Neural crest cell (in vitro differentiated cells): ENCODE data around the gene C1orf21. TPM values are rescaled to one million over a fixed set of nuclear protein-coding genes. Genes with fewer than 3 reads are reported as not detected.

Experiments used
- DNase-seq: peaks from one replicate; pipeline ENCODE4 v3.0.0; 2021; ENCODE audit warnings: low read depth, mixed read lengths, low spot score
- H3K27ac Mint-ChIP-seq: one replicate; pipeline ENCODE4 v1.8.0; 2021; ENCODE audit warnings: mild to moderate bottlenecking, mixed read lengths; ENCODE audit not compliant: unreplicated experiment
- H3K27me3 Mint-ChIP-seq: 2 replicates; pipeline ENCODE4 v1.8.0; 2021; ENCODE audit warnings: low read depth, mild to moderate bottlenecking, mixed read lengths
- H3K36me3 Mint-ChIP-seq: 2 replicates; pipeline ENCODE4 v1.8.0; 2021; ENCODE audit warnings: low read depth, mild to moderate bottlenecking, mixed read lengths
- H3K4me1 Mint-ChIP-seq: 2 replicates; pipeline ENCODE4 v1.8.0; 2021; ENCODE audit warnings: mixed read lengths
- H3K4me3 Mint-ChIP-seq: one replicate; pipeline ENCODE4 v1.8.0; 2021; ENCODE audit warnings: mild to moderate bottlenecking, mixed read lengths
- H3K9me3 Mint-ChIP-seq: 2 replicates; pipeline ENCODE4 v1.8.0; 2021; ENCODE audit warnings: mixed read lengths
- total RNA-seq: library from RNA; stranded (reverse); gene quantifications from 2 replicates; pipeline ENCODE4 v1.2.1, GENCODE V29; 2021
- TF ChIP-seq, protein P1 (sequence below): fragments of 200-600 bp; sonication (generic); conservative IDR thresholded peaks from 2 replicates; pipeline ENCODE4 v1.5.0; 2021; ENCODE audit warnings: antibody characterized with exemption, mild to moderate bottlenecking

Gene C1orf21
- total RNA-seq, 1 donor from 2014 or later, result 29.8 TPM

DNA sequence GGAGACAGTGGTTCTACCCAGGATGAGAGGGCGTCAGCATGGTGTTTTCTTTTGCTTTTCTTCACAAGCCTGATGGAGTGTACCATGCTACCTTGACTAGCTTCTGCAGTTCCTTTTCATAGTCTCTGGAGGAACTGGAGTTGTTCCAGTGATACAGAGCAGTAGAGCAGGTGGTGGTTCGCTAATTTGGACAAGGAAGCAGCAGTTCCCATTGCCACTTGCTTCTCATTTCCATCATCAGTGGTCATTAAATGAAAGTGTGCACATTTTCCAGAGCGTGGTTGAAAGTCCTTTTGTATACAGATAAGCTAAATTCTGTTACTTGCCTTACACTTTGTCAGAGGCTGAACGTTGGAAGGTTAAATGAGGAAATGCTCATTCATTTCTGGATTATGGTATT lies 182.3 kb downstream of the C1orf21 start:
- H3K4me3 Mint-ChIP-seq, result no peak overlapping the region
- no peaks in the 10 kb centered on the region for H3K9me3 Mint-ChIP-seq
- TF ChIP-seq, protein P1, sequence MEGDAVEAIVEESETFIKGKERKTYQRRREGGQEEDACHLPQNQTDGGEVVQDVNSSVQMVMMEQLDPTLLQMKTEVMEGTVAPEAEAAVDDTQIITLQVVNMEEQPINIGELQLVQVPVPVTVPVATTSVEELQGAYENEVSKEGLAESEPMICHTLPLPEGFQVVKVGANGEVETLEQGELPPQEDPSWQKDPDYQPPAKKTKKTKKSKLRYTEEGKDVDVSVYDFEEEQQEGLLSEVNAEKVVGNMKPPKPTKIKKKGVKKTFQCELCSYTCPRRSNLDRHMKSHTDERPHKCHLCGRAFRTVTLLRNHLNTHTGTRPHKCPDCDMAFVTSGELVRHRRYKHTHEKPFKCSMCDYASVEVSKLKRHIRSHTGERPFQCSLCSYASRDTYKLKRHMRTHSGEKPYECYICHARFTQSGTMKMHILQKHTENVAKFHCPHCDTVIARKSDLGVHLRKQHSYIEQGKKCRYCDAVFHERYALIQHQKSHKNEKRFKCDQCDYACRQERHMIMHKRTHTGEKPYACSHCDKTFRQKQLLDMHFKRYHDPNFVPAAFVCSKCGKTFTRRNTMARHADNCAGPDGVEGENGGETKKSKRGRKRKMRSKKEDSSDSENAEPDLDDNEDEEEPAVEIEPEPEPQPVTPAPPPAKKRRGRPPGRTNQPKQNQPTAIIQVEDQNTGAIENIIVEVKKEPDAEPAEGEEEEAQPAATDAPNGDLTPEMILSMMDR, result no peak
- no peaks in the 10 kb centered on the region for H3K36me3 Mint-ChIP-seq
- no peaks in the 10 kb centered on the region for H3K27me3 Mint-ChIP-seq
- no peak for DNase-seq
- no peak overlapping the region for H3K27ac Mint-ChIP-seq
- no peaks in the 10 kb centered on the region for H3K4me1 Mint-ChIP-seq

DNA sequence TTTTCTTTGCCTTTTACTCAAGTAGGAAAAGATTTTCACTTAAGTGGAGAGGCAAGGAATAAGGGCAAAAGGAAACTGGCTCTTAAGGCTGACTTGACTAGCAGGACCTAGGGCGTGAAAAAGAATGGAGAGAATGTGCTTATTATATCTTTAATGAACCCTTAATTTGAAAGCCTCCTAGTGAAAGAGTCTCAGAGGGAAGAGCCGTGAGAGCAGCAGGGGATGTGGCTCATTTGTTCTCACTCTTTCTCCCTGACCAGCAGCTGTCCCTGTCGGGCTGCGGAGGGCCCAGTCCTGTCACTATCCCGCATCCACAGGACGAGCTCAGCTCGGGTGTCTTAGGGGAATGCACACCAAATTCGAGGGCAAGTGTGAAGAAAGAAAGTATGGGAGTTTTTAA lies 187.8 kb downstream of the C1orf21 start:
- no peak for DNase-seq

DNA sequence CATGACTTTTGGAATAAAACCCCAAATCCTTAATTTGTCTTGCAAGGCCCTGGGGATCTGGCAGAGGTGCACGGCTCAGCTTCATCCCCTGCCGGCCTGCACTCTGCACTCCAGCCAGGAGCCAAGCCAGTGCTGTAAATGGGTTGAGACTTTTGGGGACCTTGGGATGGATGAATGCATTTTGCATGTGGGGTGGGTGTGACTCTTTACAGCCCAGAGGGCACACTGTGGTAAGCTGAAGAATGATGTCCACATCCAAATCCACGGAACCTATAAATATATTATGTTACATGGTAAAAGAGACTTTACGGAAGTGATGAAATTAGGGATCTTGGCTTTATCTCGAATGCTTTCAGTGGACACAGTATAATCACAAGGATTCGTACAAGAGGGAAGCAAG lies 190.0 kb downstream of the C1orf21 start:
- TF ChIP-seq, protein P1, result no peak
- no peak overlapping the region for H3K4me3 Mint-ChIP-seq
- peaks cover 3% of the 10 kb centered on the region for H3K36me3 Mint-ChIP-seq
- H3K9me3 Mint-ChIP-seq, result peaks cover 4% of the 10 kb centered on the region
- H3K27ac Mint-ChIP-seq, result no peak overlapping the region
- no peaks in the 10 kb centered on the region for H3K27me3 Mint-ChIP-seq
- H3K4me1 Mint-ChIP-seq, result peaks cover 12% of the 10 kb centered on the region
- no peak for DNase-seq

More for the DNA sequence above, 187.8 kb downstream of the C1orf21 start:
- Mint-ChIP-seq H3K27me3 (no peaks in the 10 kb centered on the region), H3K9me3 (no peaks in the 10 kb centered on the region), H3K36me3 (no peaks in the 10 kb centered on the region), H3K27ac (peak overlapping the region; percentile 32), H3K4me1 (peaks cover 12% of the 10 kb centered on the region), H3K4me3 (no peak overlapping the region)
- TF ChIP-seq, protein P1, result no peak

DNA sequence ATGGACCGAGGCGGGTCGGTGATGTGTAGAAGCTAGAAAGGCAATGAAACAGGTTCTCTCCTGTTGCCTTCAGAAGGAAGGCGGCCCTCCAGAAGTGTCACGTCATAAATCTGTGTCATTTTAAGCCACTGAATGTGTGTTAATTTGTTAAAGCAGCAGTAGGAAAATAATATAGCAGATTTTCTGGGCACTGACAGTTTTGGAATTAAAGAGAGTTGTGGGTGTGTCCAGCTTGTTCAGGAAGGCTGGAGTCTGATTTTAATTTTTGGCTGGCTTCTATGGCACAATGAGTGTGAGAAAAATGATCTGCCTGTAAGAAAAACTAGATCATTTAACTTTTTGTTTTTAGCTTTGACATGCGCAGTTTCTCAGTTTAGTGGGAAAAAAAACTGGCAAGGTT lies 190.5 kb downstream of the C1orf21 start:
- H3K36me3 Mint-ChIP-seq, result peaks cover 3% of the 10 kb centered on the region
- no peak overlapping the region for H3K27ac Mint-ChIP-seq
- peaks cover 12% of the 10 kb centered on the region for H3K4me1 Mint-ChIP-seq
- H3K9me3 Mint-ChIP-seq, result peaks cover 4% of the 10 kb centered on the region
- DNase-seq, result no peak
- TF ChIP-seq, protein P1, result no peak
- no peaks in the 10 kb centered on the region for H3K27me3 Mint-ChIP-seq
- no peak overlapping the region for H3K4me3 Mint-ChIP-seq

DNA sequence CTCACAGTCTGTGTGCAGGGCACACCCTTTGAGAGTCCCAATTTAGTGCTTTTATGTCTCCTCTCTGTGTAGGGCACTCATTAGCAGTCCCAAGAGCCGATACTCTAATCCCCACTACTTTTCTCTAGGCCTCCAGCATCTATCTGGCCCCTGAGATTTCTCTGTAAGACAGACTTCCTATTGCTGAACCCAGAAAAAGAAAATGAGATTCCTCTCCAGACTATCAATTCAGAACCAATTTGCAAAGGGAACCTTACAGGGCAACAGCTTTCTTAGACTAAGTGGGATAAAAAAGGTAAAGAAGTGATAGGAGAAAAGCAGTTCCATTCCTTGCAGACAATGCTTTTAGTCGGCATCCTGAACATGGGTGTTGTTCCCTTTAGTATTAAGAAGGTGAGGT lies 195.6 kb downstream of the C1orf21 start:
- TF ChIP-seq, protein P1, result no peak
- Mint-ChIP-seq H3K36me3 (peaks cover 6% of the 10 kb centered on the region), H3K4me3 (no peak overlapping the region), H3K9me3 (peaks cover 4% of the 10 kb centered on the region), H3K27me3 (no peaks in the 10 kb centered on the region), H3K4me1 (no peaks in the 10 kb centered on the region), H3K27ac (no peak overlapping the region)
- DNase-seq, result no peak

DNA sequence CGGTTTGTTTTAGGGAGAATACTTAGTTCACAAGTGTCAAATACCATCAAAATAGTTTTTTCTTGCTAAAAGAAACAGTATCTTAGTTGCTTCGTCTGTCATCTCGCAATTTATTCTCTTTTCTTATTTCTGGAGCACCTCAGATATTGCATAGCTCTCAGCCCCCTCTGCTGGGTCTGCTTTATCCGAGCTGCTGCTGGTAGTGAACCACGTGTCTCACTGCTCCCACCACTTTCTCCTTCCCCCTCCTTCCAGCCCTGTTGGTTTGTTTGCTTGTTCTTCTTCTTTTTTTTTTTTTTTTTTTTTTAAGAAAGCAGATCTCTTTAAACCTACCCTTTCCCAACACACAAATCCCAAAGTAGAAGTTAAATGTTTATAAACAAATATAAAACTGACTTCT lies 197.0 kb downstream of the C1orf21 start:
- DNase-seq, result no peak
- peaks cover 4% of the 10 kb centered on the region for H3K9me3 Mint-ChIP-seq
- H3K4me1 Mint-ChIP-seq, result no peaks in the 10 kb centered on the region
- no peak overlapping the region for H3K4me3 Mint-ChIP-seq
- TF ChIP-seq, protein P1, result no peak
- no peaks in the 10 kb centered on the region for H3K27me3 Mint-ChIP-seq
- no peak overlapping the region for H3K27ac Mint-ChIP-seq
- peaks cover 6% of the 10 kb centered on the region for H3K36me3 Mint-ChIP-seq
